KMS-11 (cell line): ENCODE results near the gene PEMT.

ENCODE experiments used
- H2AFZ ChIP-seq: fragments of 200-600 bp; sonication (generic); 2 replicates; pipeline ENCODE4 v1.6.1; 2016; ENCODE audit warnings: antibody characterized with exemption, mixed run types, low read depth
- H3K27ac ChIP-seq: fragments of 200-600 bp; sonication (generic); 2 replicates; pipeline ENCODE4 v1.6.1; 2016; ENCODE audit warnings: mild to moderate bottlenecking, mixed run types
- H3K27me3 ChIP-seq: fragments of 200-600 bp; sonication (generic); 2 replicates; pipeline ENCODE4 v1.6.1; 2017; ENCODE audit warnings: mild to moderate bottlenecking, low read depth, mixed run types, moderate library complexity; ENCODE audit not compliant: insufficient read depth
- H3K36me3 ChIP-seq: fragments of 200-600 bp; sonication (generic); 2 replicates; pipeline ENCODE4 v1.6.1; 2017; ENCODE audit warnings: mild to moderate bottlenecking, mixed run types; ENCODE audit not compliant: insufficient read depth
- H3K4me1 ChIP-seq: fragments of 200-600 bp; sonication (generic); 2 replicates; pipeline ENCODE4 v1.6.1; 2016; ENCODE audit warnings: mild to moderate bottlenecking, low read depth, mixed run types; ENCODE audit not compliant: poor library complexity, severe bottlenecking
- H3K4me2 ChIP-seq: fragments of 200-600 bp; sonication (generic); 2 replicates; pipeline ENCODE4 v1.7.0; 2016; ENCODE audit warnings: mild to moderate bottlenecking, mixed run types
- H3K4me3 ChIP-seq: fragments of 200-600 bp; sonication (generic); IDR thresholded peaks from 2 replicates; pipeline ENCODE4 v1.6.1; 2017; ENCODE audit warnings: low read depth, low read length, mixed read lengths; ENCODE audit not compliant: insufficient read depth
- H3K79me2 ChIP-seq: fragments of 200-600 bp; sonication (generic); 2 replicates; pipeline ENCODE4 v1.6.1; 2016; ENCODE audit warnings: low read depth, mixed run types; ENCODE audit not compliant: insufficient read depth
- H3K9ac ChIP-seq: fragments of 200-600 bp; sonication (generic); 2 replicates; pipeline ENCODE4 v1.6.1; 2016; ENCODE audit warnings: mild to moderate bottlenecking, mixed run types
- H4K20me1 ChIP-seq: fragments of 200-600 bp; sonication (generic); 2 replicates; pipeline ENCODE4 v1.6.1; 2016; ENCODE audit warnings: mild to moderate bottlenecking, mixed run types; ENCODE audit not compliant: insufficient read depth
- TF ChIP-seq, protein P1 (sequence below): fragments of 200-600 bp; sonication (generic); conservative IDR thresholded peaks from 2 replicates; pipeline ENCODE4 v1.6.1; 2017; ENCODE audit warnings: low read depth, mild to moderate bottlenecking, antibody characterized with exemption, low read length, moderate library complexity, mixed read lengths

PEMT gene

DNA sequence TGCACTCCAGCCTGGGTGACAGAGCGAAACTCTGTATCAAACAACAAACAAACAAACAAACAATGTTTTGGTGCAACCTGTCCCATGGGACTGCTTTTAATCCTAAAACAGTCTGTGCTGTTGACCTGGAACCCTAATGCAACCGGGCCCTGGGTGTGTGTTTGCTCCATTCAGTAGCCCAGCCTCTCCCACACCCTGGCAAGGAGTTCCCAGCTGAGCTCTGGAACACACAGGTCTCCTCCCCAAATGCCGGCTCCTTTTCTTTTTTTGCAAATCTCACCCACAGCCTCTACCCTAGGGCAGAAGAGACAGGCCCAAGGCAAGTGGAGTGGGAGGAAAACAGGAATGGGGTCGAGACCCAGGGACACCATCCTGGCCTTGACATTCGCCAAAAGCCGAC, 65.6 kb downstream of the PEMT start:
- no peaks in the 10 kb centered on the region for H3K27me3 ChIP-seq
- no peak overlapping the region for H3K4me3 ChIP-seq
- H3K27ac ChIP-seq: no peak overlapping the region
- H2AFZ ChIP-seq: no peak overlapping the region
- H3K4me2 ChIP-seq: no peak overlapping the region
- H3K36me3 ChIP-seq: no peaks in the 10 kb centered on the region
- H3K79me2 ChIP-seq: no peaks in the 10 kb centered on the region
- H3K9ac ChIP-seq: no peak overlapping the region
- H3K4me1 ChIP-seq: no peaks in the 10 kb centered on the region
- TF ChIP-seq, protein P1, sequence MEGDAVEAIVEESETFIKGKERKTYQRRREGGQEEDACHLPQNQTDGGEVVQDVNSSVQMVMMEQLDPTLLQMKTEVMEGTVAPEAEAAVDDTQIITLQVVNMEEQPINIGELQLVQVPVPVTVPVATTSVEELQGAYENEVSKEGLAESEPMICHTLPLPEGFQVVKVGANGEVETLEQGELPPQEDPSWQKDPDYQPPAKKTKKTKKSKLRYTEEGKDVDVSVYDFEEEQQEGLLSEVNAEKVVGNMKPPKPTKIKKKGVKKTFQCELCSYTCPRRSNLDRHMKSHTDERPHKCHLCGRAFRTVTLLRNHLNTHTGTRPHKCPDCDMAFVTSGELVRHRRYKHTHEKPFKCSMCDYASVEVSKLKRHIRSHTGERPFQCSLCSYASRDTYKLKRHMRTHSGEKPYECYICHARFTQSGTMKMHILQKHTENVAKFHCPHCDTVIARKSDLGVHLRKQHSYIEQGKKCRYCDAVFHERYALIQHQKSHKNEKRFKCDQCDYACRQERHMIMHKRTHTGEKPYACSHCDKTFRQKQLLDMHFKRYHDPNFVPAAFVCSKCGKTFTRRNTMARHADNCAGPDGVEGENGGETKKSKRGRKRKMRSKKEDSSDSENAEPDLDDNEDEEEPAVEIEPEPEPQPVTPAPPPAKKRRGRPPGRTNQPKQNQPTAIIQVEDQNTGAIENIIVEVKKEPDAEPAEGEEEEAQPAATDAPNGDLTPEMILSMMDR: no peak
- no peaks in the 10 kb centered on the region for H4K20me1 ChIP-seq

DNA sequence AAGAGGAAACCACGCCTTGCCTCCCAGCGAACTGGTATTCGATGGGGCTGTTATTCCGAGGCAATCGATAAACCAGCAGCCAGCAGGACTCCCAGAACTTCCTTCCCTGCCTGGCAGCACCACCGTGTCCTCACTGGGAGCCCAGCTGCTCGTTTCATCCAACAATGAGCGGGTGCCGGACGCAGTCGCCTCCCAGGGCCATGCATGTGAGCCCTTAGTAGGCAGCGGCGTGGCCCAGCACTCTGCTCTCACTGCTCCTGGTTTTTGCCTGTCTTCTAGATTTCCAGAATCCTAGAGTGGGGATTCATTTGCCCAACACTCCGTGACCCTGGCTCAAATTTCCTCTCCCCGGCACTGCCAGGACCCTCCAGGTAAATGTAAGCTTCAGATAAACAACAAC, 66.2 kb downstream of the PEMT start:
- H3K79me2 ChIP-seq: no peaks in the 10 kb centered on the region
- no peak overlapping the region for H3K27ac ChIP-seq
- no peaks in the 10 kb centered on the region for H3K36me3 ChIP-seq
- H3K4me2 ChIP-seq: no peak overlapping the region
- H3K27me3 ChIP-seq: no peaks in the 10 kb centered on the region
- no peak overlapping the region for H3K4me3 ChIP-seq
- H2AFZ ChIP-seq: no peak overlapping the region
- H4K20me1 ChIP-seq: no peaks in the 10 kb centered on the region
- TF ChIP-seq, protein P1: no peak
- no peak overlapping the region for H3K9ac ChIP-seq
- H3K4me1 ChIP-seq: no peaks in the 10 kb centered on the region

DNA sequence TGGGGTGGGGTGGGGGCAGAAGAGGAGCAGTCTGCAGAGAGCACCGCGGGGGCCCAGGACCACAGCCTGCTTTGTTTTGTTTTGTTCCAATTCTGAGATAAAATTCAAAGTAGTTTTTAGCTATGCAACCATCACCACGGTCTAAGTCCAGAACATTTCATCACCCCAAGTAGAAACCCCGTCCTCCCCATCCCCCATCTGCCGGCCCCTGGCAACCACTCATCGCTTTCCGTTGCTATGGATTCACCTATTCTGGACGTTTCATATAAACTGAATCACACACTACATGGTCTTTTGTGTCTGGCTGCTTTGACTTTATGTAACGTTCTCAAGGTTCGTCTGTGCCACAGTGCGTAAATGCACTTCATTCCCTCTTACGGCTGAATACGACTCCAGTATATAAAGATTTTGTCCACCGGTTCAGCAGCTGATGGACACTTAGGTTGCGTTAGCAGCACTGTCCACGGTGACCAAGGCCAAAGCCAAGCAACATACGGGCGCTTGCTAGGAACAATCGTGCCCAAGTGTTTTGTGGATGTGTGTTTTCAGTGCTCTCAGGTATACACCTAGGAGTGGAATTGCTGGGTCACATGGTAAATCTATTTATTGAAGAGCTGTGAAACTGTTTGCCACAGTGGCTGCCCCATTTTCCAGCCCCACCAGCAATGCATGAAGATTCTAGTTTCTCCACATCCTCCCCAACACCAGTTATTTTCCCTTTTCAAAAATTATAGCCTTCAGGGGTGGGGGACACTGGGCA, 67.6 kb downstream of the PEMT start:
- Histone ChIP-seq H3K36me3 (no peaks in the 10 kb centered on the region), H4K20me1 (no peaks in the 10 kb centered on the region), H3K4me2 (no peak overlapping the region), H3K4me1 (no peaks in the 10 kb centered on the region), H3K4me3 (no peak overlapping the region), H3K79me2 (no peaks in the 10 kb centered on the region), H3K27ac (no peak overlapping the region), H3K27me3 (no peaks in the 10 kb centered on the region), H3K9ac (no peak overlapping the region), H2AFZ (no peak overlapping the region)
- TF ChIP-seq, protein P1: no peak

DNA sequence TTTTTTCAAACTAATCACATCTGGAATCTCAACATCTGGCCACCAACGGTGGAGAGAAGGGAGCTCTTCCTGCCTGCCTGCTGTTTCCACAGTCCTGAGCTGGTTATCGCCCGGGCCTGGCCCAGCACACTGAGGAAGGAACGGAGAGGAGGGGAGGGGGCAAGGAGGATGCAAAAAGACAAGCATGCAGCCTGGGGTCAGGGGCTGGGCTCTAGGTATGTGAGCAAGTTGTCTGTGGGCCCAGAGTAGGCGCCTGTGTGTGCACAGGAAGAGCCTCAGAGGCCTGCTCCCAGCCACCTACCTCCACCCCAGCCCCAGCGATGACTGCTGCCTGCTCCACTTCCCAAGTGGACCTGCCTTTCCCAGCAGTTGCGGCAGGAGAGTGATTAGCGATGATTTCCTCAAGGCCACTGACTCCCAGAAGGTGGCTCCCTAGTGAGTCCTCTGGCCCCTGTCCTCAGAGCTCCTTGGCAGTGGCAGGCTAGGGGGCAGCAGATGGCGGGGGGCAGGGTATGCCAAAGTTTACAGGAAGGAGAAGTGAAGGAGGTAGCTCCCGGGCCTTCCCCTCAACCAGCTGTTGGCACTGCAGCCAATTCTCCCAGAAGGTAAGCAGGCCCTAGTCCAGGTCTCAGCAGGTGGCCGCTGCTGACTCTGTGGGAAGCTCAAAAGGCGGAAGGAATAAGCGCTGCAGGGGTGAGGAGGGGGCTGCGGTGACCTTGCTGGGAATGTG, 68.3 kb downstream of the PEMT start:
- Histone ChIP-seq H3K4me1 (no peaks in the 10 kb centered on the region), H3K4me2 (no peak overlapping the region), H3K27ac (no peak overlapping the region), H3K4me3 (no peak overlapping the region), H3K79me2 (no peaks in the 10 kb centered on the region), H3K27me3 (no peaks in the 10 kb centered on the region), H3K36me3 (no peaks in the 10 kb centered on the region), H4K20me1 (no peaks in the 10 kb centered on the region), H2AFZ (no peak overlapping the region), H3K9ac (no peak overlapping the region)
- TF ChIP-seq, protein P1: no peak
